GM12878 (cell line): ENCODE results near the gene MRPL38. TPM values are rescaled to one million over a fixed set of nuclear protein-coding genes. Genes with fewer than 3 reads are reported as not detected.

Experiments used
- BCL11A ChIP-seq: IDR thresholded peaks from 2 replicates; pipeline ENCODE4 v1.6.1; 2011; ENCODE audit warnings: low read depth, low read length
- CHD2 ChIP-seq: IDR thresholded peaks from 2 replicates; pipeline ENCODE4 v1.6.1; 2011; ENCODE audit warnings: low read depth, low read length, improper control_type of control experiment, borderline replicate concordance
- CREM ChIP-seq: IDR thresholded peaks from 2 replicates; pipeline ENCODE4 v1.6.1; 2014; ENCODE audit warnings: antibody characterized with exemption, low read depth
- CUX1 ChIP-seq: IDR thresholded peaks from 2 replicates; pipeline ENCODE4 v1.6.1; 2012; ENCODE audit warnings: improper control_type of control experiment, low read depth, low read length; ENCODE audit not compliant: insufficient replicate concordance
- EED ChIP-seq: sonication (generic); IDR thresholded peaks from 2 replicates; pipeline ENCODE4 v1.6.1; 2016; ENCODE audit warnings: antibody characterized with exemption, low read depth
- HDGF ChIP-seq: fragments of 450-650 bp; IDR thresholded peaks from 2 replicates; pipeline ENCODE4 v1.6.1; 2016; ENCODE audit warnings: antibody characterized with exemption
- MYC ChIP-seq: IDR thresholded peaks from 2 replicates; pipeline ENCODE4 v1.6.1; 2011; ENCODE audit warnings: mild to moderate bottlenecking, low read length, moderate library complexity, inconsistent platforms; ENCODE audit not compliant: insufficient read depth, insufficient replicate concordance, insufficient read length, severe bottlenecking
- NR2C2 ChIP-seq: IDR thresholded peaks from 2 replicates; pipeline ENCODE4 v1.6.1; 2011; ENCODE audit warnings: borderline replicate concordance, low read depth; ENCODE audit not compliant: control insufficient read depth, insufficient read length
- RBBP5 ChIP-seq: fragments of 200-600 bp; sonication (generic); conservative IDR thresholded peaks from 2 replicates; pipeline ENCODE4 v1.6.1; 2016
- RFX5 ChIP-seq: IDR thresholded peaks from 2 replicates; pipeline ENCODE4 v1.6.1; 2011; ENCODE audit warnings: low read depth, low read length, improper control_type of control experiment
- RUNX3 ChIP-seq: IDR thresholded peaks from 2 replicates; pipeline ENCODE4 v1.6.1; 2012; ENCODE audit warnings: low read length, inconsistent platforms
- SP1 ChIP-seq: IDR thresholded peaks from one replicate; pipeline ENCODE4 v1.6.1; 2011; ENCODE audit warnings: low read depth, low read length
- STAT1 ChIP-seq: fragments of 450-650 bp; conservative IDR thresholded peaks from 2 replicates; pipeline ENCODE4 v1.6.1; 2014; ENCODE audit warnings: antibody characterized with exemption, mild to moderate bottlenecking
- TARDBP ChIP-seq: IDR thresholded peaks from 2 replicates; pipeline ENCODE4 v1.6.1; 2016; ENCODE audit warnings: borderline replicate concordance
- ZBED1 ChIP-seq: IDR thresholded peaks from 2 replicates; pipeline ENCODE4 v1.6.1; 2016; ENCODE audit warnings: borderline replicate concordance
- polyA plus RNA-seq, 11 experiments: library from polyadenylated mRNA; depleted of rRNA in 4 of 11; unstranded in 6 of 11; stranded (reverse) in 5 of 11; fragments of >200 nt; fragmentation: Nextera tagmentation in 4 of 11; fragmentation: Illumina TruSeq in 1 of 11; extraction: Ambion mirVana in 4 of 11; extraction: Trizol in 1 of 11; gene quantifications; 1 replicate in 1 of 11; 2 replicates in 10 of 11; pipeline versions ENCODE4 v1.2.1 to v1.2.3, GENCODE V29; 2011 to 2016; ENCODE audit warnings: inconsistent platforms in 2 of 11, missing spikeins in 2 of 11, low read depth in 1 of 11
- total RNA-seq, 4 experiments: library from RNA; depleted of rRNA in 3 of 4; stranded (reverse); fragments of >200 nt in 3 of 4; fragmentation: Illumina TruSeq in 1 of 4; extraction: Trizol in 1 of 4; gene quantifications; 2 replicates each; pipeline versions ENCODE4 v1.2.1 to v1.2.3, GENCODE V29; 2013 to 2021
- TF ChIP-seq, protein P1 (sequence below): fragments of 450-650 bp; IDR thresholded peaks from 2 replicates; pipeline ENCODE4 v1.6.1; 2017; ENCODE audit warnings: low read depth, mild to moderate bottlenecking, moderate library complexity
- TF ChIP-seq, protein P2 (sequence below): fragments of 450-650 bp; IDR thresholded peaks from 2 replicates; pipeline ENCODE4 v1.6.1; 2016; ENCODE audit warnings: mild to moderate bottlenecking
- TF ChIP-seq, protein P3 (sequence below): IDR thresholded peaks from 2 replicates; pipeline ENCODE4 v1.6.1; 2011; ENCODE audit warnings: low read depth, low read length, improper control_type of control experiment, borderline replicate concordance
- TF ChIP-seq, protein P4 (sequence below): fragments of 450-650 bp; IDR thresholded peaks from 2 replicates; pipeline ENCODE4 v1.6.1; 2017; ENCODE audit warnings: mild to moderate bottlenecking, low read depth, inconsistent platforms; ENCODE audit not compliant: poor library complexity, severe bottlenecking

MRPL38 gene
- total and polyA plus RNA-seq, 10 of the 15 experiments (the other 5 are each of a cell fraction or from before 2014, with no cell fraction given), result 6.6 to 205 (median 53.1) TPM

GRCh38 chr17:75896415-75897159 lies 8.1 kb downstream of the MRPL38 start, which contains the start of gene TRIM65 (continued):
- TF ChIP-seq, protein P1, sequence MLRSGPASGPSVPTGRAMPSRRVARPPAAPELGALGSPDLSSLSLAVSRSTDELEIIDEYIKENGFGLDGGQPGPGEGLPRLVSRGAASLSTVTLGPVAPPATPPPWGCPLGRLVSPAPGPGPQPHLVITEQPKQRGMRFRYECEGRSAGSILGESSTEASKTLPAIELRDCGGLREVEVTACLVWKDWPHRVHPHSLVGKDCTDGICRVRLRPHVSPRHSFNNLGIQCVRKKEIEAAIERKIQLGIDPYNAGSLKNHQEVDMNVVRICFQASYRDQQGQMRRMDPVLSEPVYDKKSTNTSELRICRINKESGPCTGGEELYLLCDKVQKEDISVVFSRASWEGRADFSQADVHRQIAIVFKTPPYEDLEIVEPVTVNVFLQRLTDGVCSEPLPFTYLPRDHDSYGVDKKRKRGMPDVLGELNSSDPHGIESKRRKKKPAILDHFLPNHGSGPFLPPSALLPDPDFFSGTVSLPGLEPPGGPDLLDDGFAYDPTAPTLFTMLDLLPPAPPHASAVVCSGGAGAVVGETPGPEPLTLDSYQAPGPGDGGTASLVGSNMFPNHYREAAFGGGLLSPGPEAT, result no peak
- TF ChIP-seq EED (no peak), RBBP5 (no peak), CHD2 (no peak), SP1 (no peak), STAT1 (no peak), RFX5 (no peak), TARDBP (no peak), ZBED1 (0 out of 2 replicates have a peak, but pooled peaks have one; percentile 24), HDGF (no peak), CUX1 (no peak), CREM (no peak), BCL11A (no peak), NR2C2 (no peak), MYC (no peak), RUNX3 (no peak; the same call in 1 of the 2 replicates)
- TF ChIP-seq, protein P2, sequence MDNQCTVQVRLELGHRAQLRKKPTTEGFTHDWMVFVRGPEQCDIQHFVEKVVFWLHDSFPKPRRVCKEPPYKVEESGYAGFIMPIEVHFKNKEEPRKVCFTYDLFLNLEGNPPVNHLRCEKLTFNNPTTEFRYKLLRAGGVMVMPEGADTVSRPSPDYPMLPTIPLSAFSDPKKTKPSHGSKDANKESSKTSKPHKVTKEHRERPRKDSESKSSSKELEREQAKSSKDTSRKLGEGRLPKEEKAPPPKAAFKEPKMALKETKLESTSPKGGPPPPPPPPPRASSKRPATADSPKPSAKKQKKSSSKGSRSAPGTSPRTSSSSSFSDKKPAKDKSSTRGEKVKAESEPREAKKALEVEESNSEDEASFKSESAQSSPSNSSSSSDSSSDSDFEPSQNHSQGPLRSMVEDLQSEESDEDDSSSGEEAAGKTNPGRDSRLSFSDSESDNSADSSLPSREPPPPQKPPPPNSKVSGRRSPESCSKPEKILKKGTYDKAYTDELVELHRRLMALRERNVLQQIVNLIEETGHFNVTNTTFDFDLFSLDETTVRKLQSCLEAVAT, result no peak
- TF ChIP-seq, protein P3, sequence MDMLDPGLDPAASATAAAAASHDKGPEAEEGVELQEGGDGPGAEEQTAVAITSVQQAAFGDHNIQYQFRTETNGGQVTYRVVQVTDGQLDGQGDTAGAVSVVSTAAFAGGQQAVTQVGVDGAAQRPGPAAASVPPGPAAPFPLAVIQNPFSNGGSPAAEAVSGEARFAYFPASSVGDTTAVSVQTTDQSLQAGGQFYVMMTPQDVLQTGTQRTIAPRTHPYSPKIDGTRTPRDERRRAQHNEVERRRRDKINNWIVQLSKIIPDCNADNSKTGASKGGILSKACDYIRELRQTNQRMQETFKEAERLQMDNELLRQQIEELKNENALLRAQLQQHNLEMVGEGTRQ, result no peak
- TF ChIP-seq, protein P4, sequence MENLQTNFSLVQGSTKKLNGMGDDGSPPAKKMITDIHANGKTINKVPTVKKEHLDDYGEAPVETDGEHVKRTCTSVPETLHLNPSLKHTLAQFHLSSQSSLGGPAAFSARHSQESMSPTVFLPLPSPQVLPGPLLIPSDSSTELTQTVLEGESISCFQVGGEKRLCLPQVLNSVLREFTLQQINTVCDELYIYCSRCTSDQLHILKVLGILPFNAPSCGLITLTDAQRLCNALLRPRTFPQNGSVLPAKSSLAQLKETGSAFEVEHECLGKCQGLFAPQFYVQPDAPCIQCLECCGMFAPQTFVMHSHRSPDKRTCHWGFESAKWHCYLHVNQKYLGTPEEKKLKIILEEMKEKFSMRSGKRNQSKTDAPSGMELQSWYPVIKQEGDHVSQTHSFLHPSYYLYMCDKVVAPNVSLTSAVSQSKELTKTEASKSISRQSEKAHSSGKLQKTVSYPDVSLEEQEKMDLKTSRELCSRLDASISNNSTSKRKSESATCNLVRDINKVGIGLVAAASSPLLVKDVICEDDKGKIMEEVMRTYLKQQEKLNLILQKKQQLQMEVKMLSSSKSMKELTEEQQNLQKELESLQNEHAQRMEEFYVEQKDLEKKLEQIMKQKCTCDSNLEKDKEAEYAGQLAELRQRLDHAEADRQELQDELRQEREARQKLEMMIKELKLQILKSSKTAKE, result no peak
